HS-27A (cell line): Measurements from ENCODE around the gene DLG1.
"Not testable (repeated sequence)": the region's sequence is repeated elsewhere in the genome, so short reads cannot be mapped to it uniquely, and the experiment has no call there.

Experiments
- DNase-seq: peaks from one replicate; pipeline ENCODE4 v3.0.0-alpha.2; 2012; ENCODE audit warnings: low read depth, missing footprints

Gene DLG1

DNA sequence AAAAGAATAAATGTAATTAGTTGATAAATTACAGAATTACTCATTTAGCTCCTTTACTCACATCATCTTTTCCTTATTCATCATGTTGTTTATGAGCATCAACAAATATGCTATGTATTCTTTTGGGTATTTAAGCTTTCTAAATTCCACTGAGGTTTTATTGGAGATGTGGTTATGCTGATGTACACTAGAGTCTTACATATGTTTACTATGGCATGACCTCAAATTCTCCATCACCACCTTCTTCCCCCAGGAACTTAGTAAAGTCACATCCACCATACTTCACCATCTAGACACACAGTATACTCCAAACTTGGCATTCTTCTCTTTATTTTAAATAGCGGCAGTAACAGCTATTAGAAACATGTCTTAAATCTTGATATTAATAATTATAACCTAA lies 194.6 kb downstream of the DLG1 start:
- DNase-seq = no peak

- DNase-seq = no peak
These were observed 204.5 kb downstream of the DLG1 start for GRCh38 chr3:197093871-197094270.

- no peak for DNase-seq
These were observed 210.0 kb downstream of the DLG1 start for GRCh38 chr3:197088370-197088769.

GRCh38 chr3:197085137-197085536 lies 213.3 kb downstream of the DLG1 start:
- DNase-seq = no peak

- DNase-seq = peak; percentile 12
These were observed 214.9 kb downstream of the DLG1 start for GRCh38 chr3:197083486-197083885.

GRCh38 chr3:197082871-197083270 lies 215.5 kb downstream of the DLG1 start:
- no peak for DNase-seq

- no peak for DNase-seq
These were observed 218.1 kb downstream of the DLG1 start for GRCh38 chr3:197080344-197080743.

DNA sequence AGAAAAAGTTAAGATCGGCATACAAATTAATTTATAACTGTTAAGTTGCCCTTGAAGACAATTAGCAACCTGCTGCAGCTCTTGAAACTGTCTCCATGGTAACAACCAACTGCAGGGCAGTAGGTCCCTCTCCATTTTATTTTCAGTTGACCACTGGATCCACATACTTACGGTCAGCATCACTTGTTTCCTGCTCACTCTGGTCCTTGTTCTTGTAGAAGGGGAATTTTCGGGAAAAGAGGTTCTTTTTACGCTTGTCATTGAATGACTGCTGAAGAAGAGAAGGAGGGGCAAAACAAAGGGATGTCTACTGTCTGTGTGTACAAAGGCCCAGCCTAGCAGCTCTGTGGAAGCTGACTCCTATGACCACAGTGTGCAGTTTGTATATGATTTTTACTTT lies 222.0 kb downstream of the DLG1 start:
- no peak for DNase-seq

- no peak for DNase-seq
These were observed 230.3 kb downstream of the DLG1 start for GRCh38 chr3:197068077-197068476.

DNA sequence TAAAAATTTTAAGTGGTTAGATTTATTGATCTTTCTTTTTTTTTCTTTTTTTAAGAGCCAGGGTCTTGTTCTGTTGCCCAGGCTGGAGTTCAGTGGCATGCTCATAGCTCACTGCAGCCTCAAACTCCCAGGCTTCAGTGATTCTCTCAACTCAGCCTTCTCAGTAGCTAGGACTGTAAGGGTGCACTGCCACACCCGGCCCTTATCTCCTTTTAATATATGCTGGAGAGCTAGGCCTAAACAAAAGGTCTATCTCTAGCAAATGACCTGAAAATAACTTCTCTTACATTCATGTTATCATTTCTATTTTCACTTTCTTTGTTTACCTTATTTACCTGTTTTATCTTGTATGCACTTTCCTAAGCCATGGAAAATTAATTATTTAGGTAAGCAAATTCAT lies 233.6 kb downstream of the DLG1 start:
- no peak for DNase-seq

DNA sequence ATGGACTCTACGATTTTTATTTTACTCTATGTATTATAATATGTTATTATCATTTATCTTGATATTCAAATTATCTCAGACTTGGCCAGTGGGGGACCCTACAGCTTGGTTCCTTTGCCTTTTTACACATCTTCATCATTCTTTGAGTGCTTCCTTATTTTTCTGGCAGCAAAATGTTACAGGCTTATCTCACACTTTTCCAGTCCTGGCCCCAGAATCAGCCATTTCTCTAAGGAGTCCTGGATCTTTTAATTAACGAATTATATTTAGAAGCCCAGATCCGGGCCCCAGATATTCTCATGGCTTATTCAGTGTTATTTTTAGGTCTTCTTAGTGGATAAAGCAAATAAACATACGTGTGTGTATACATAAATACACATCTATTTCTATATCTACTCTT lies 236.0 kb downstream of the DLG1 start:
- DNase-seq = no peak

GRCh38 chr3:197051637-197052036 lies 246.8 kb downstream of the DLG1 start:
- not testable (repeated sequence) for DNase-seq

GRCh38 chr3:197050511-197050910 lies 247.9 kb downstream of the DLG1 start:
- no peak for DNase-seq

GRCh38 chr3:197042539-197042938 lies 255.9 kb downstream of the DLG1 start:
- DNase-seq = no peak

DNA sequence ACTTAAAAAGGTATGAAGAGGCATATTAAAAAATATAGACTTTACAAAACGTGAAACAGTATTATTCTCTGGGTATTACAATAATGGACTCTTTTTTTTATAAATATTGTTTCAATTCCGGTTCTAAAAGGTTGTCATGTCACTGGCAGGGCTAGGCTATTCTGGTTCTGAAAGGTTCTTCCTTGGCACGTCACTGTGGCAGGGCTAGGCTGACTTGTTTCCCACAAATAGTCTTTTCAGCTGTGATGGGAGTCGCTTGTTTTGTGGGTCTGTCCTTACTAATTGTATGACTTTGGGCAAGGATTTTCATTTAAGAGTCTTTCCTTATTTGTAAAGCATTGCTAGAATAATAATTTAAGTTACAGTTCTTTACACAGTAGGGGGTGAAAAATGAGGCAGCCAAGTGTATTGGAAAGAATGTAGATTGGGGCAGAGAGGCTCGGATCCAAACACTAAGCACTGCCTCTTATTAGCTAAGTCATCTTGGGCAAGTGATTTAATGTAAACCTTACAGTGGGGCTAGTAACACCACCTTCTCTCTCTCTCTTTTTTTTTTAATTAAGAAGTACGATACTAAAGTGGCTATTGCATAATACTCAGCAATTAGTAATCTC lies 256.4 kb downstream of the DLG1 start:
- DNase-seq = no peak

GRCh38 chr3:197040658-197041057 lies 257.8 kb downstream of the DLG1 start:
- DNase-seq = no peak

DNA sequence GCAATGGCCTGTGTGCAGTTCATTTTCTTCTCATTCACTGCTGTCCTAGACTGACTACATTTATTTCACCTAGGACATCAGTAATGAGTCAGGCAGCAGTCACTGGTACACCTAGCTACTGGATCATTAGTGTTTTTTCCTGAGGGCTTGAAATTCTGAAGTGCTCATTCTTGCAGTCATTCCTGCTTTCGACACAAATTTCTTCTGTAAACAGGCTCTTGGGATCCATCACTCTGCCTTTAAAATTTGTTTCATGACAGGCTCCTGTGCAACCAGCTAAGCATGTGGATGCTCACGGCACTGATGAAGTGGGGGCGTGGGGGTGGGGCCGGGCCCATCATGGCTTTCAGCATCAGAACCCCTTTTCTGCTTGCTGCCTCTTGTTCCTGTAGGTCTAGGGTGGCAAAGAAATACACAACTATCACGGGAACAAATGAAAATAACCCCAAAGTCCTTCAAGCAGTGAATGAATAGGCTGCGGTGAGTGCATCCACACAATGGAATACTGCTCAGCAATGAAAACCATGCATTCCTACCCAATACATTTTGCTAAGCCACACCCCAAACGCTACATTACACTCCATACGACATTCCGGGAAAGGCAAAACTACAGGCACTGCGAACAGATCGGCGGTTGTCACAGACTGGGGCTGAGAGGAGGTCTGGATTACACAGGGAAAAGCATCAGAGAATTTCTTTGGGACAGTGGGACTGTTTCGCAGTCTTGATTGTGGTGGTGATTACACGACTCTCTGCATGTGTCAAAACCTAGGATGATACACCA lies 259.5 kb downstream of the DLG1 start:
- no peak for DNase-seq

GRCh38 chr3:197035577-197035976 lies 262.8 kb downstream of the DLG1 start:
- no peak for DNase-seq

- DNase-seq = not testable (repeated sequence)
These were observed 263.6 kb downstream of the DLG1 start for GRCh38 chr3:197034778-197035177.

GRCh38 chr3:197033764-197034163 lies 264.6 kb downstream of the DLG1 start:
- not testable (repeated sequence) for DNase-seq

- peak; percentile 96 for DNase-seq
These were observed 266.8 kb downstream of the DLG1 start for GRCh38 chr3:197031315-197032285.
